Activated T-cell treated with anti-CD3 and anti-CD28 coated beads, Interleukin-2, amount 50 U/mL, for 72 hours (primary cell): ENCODE measurements around the gene MMRN2. TPM values are rescaled to one million over a fixed set of nuclear protein-coding genes. Genes with fewer than 3 reads are reported as not detected.
"Not testable (repeated sequence)": the region's sequence is repeated elsewhere in the genome, so short reads cannot be mapped to it uniquely, and the experiment has no call there.

Source experiments
- ATAC-seq, 2 donors: fragments of 150-1000 bp; cut with Tn5 transposase; replicated peaks in 1 of 2; 2 replicates each; pipeline ENCODE4 v1.10.0; 2021; ENCODE audit warnings: moderate library complexity in 2 of 2, mild to moderate bottlenecking in 1 of 2
- DNase-seq, 2 donors: peaks; one replicate each; pipeline ENCODE4 v3.0.0; 2021 to 2022; ENCODE audit warnings: mixed read lengths in 1 of 2
- H3K27ac Mint-ChIP-seq: one replicate; pipeline ENCODE4 v1.8.0; 2022; ENCODE audit warnings: mild to moderate bottlenecking, moderate library complexity, mixed read lengths
- H3K27me3 Mint-ChIP-seq: one replicate; pipeline ENCODE4 v1.8.0; 2022; ENCODE audit warnings: low read depth, mixed read lengths
- H3K36me3 Mint-ChIP-seq, 2 donors: one replicate each; pipeline ENCODE4 v1.8.0; 2022; ENCODE audit warnings: mixed read lengths in 2 of 2, mild to moderate bottlenecking in 1 of 2; ENCODE audit not compliant: insufficient read depth in 2 of 2
- H3K4me1 Mint-ChIP-seq: one replicate; pipeline ENCODE4 v1.8.0; 2022; ENCODE audit warnings: low read depth, mixed read lengths
- H3K4me3 Mint-ChIP-seq, 2 donors: one replicate each; pipeline ENCODE4 v1.8.0; 2022; ENCODE audit warnings: mild to moderate bottlenecking in 2 of 2, mixed read lengths in 2 of 2, moderate library complexity in 2 of 2
- H3K9me3 Mint-ChIP-seq, 2 donors: one replicate each; pipeline ENCODE4 v1.8.0; 2022; ENCODE audit warnings: mixed read lengths in 2 of 2
- total RNA-seq, 2 donors: library from RNA; stranded (reverse); gene quantifications; one replicate each; pipeline ENCODE4 v1.2.3, GENCODE V29; 2022

The MMRN2 gene
- total RNA-seq, 2 donors from 2014 or later = 0.05 TPM; not detected in 1

DNA sequence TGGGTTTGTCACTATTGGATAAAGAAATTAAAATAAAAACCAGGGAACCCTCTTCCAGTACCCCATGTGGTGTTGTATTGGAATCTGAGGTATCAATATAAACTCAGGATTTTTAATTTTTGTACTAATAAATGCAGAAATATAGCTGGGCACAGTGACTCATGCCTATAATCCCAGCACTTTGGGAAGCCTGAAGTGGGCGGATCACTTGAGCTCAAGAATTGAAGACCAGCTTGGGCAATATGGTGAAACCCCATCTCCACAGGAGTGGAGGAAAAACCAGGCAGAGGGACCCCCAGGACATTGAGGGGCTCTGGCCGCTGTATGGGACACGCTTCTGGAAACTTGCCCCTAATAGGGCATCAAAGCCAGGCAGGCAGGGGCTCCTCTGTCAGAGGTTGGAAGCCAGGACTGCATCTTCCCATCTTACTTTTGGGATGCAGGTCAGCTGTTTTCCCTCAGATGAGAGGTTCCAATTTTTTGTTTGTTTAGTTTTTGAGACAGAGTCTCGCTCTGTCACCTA lies 21.9 kb upstream of the MMRN2 start:
- no peak overlapping the region for H3K27ac Mint-ChIP-seq
- no peaks in the 10 kb centered on the region for H3K4me1 Mint-ChIP-seq
- no peak for ATAC-seq
- no peaks in the 10 kb centered on the region for H3K36me3 Mint-ChIP-seq
- no peaks in the 10 kb centered on the region for H3K9me3 Mint-ChIP-seq
- H3K4me3 Mint-ChIP-seq = no peak overlapping the region
- H3K27me3 Mint-ChIP-seq = peaks cover 9% of the 10 kb centered on the region
- DNase-seq = no peak

DNA sequence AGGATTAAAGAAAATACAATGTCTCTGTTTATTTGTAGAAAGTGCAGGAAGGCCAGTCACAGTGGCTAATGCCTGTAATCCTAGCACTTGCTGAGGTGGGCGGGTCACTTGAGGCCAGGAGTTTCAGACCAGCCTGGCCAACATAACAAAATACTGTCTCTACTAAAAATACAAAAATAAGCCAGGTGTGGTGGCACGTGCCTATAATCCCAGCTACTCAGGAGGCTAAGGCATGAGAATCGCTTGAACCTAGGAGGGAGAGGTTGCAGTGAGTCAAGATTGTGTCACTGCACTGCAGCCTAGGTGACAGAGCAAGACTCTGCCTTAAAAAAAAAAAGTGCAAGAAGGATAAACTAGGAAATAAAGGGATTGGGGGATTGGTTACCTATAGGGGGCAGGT lies 21.0 kb upstream of the MMRN2 start:
- not testable (repeated sequence) for H3K4me3 Mint-ChIP-seq, H3K4me1 Mint-ChIP-seq, H3K9me3 Mint-ChIP-seq, H3K27me3 Mint-ChIP-seq, ATAC-seq, H3K27ac Mint-ChIP-seq, H3K36me3 Mint-ChIP-seq, DNase-seq

DNA sequence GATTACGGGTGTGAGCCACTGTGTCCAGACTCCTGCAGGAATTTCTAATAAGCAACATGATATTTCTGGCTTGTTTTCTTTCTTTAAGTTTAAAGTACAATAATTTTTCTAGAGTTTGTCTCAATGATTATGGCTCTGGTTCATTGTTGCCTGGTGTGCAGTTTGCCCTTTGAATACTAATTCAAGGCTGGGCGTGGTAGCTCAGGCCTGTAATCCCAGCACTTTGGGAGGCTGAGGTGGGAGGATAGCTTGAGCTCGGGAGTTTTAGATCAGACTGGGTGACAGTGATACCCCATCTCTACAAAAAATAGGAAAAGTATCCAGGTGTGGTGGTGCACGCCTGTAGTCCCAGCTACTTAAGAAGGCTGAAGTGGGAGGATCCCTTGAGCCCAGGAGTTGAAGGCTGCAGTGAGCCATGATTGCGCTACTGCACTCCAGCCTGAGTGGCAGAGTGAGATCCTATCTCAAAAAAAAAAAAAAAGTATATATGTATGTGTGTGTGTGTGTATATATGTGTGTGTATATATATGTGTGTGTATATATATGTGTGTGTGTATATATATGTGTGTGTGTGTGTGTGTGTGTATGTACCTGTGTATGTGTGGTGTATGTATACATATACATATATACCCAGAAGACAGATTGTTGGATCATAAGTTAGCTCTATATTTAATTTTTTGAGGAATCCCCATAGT lies 19.1 kb upstream of the MMRN2 start:
- peaks cover 12% of the 10 kb centered on the region for H3K4me1 Mint-ChIP-seq

DNA sequence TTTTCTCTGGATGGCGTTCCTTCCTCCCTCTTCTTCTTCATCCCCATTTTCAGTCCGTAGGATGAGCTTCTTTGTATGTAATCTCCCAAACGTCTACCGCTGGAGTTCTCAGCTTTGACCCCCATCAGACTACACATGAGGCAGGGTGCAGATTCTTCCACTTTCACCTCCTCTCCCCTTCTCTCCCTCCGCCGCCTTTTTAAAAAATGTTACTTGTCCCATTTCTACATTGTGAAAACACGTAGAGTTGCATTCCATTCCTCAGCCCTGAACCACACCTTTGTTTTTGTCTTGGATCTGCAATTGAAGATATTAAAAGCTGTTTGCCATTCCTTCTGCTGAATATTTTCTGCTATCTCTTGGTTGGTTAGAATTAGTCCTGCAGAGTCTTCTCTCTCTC lies 17.1 kb upstream of the MMRN2 start:
- no peak overlapping the region for H3K4me3 Mint-ChIP-seq
- peaks cover 18% of the 10 kb centered on the region for H3K4me1 Mint-ChIP-seq
- no peak overlapping the region for H3K27ac Mint-ChIP-seq
- DNase-seq (no peak), ATAC-seq (no peak)
- H3K9me3 Mint-ChIP-seq = no peaks in the 10 kb centered on the region
- H3K36me3 Mint-ChIP-seq = no peaks in the 10 kb centered on the region
- H3K27me3 Mint-ChIP-seq = peaks cover 10% of the 10 kb centered on the region

More for the DNA sequence above, 19.1 kb upstream of the MMRN2 start:
- H3K4me3 Mint-ChIP-seq = no peak overlapping the region
- H3K36me3 Mint-ChIP-seq = no peaks in the 10 kb centered on the region
- no peak for ATAC-seq
- H3K27ac Mint-ChIP-seq = no peak overlapping the region
- H3K9me3 Mint-ChIP-seq = no peaks in the 10 kb centered on the region
- DNase-seq = no peak
- peaks cover 17% of the 10 kb centered on the region for H3K27me3 Mint-ChIP-seq

DNA sequence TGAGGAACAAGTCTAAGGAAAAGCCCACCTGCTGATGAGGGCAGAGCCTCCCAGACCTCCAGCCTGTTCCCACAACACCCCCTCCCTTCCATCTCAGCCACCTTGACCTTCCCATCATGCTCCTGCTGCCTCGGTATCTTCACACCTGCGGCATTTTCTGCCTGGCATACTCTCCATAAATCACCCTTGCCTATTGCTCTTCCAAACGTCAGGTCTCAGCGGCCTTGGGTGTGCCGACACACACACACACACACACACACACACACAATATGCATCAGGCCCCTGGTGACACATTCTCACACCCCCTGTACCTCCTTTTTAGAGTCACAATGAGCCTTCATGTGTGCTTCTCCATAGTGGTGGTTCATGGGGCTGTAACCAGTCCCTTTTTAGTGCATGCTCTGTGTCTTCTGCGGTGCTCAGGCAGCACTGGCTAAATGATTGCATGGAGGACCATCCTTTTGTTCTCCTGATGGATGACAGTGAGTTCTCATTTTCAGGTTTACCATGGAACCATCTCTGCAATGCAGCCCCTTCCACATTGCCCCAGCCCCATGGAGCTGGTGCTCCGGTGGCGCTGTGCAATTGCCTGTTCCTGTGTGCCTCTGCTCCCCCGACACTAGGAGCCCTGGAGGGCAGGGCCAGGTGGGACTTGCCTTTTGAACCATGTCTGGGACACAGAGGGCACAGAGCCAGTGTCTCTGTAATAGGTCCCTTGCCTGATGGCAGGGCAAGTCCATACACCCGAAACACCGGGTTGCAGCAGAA lies 15.4 kb upstream of the MMRN2 start:
- H3K9me3 Mint-ChIP-seq = no peaks in the 10 kb centered on the region
- DNase-seq (no peak), ATAC-seq (no peak)
- H3K4me1 Mint-ChIP-seq = peaks cover 25% of the 10 kb centered on the region
- H3K27me3 Mint-ChIP-seq = peaks cover 10% of the 10 kb centered on the region
- no peak overlapping the region for H3K27ac Mint-ChIP-seq
- peak overlapping the region; percentile 31 to 56 for H3K4me3 Mint-ChIP-seq
- no peaks in the 10 kb centered on the region for H3K36me3 Mint-ChIP-seq

DNA sequence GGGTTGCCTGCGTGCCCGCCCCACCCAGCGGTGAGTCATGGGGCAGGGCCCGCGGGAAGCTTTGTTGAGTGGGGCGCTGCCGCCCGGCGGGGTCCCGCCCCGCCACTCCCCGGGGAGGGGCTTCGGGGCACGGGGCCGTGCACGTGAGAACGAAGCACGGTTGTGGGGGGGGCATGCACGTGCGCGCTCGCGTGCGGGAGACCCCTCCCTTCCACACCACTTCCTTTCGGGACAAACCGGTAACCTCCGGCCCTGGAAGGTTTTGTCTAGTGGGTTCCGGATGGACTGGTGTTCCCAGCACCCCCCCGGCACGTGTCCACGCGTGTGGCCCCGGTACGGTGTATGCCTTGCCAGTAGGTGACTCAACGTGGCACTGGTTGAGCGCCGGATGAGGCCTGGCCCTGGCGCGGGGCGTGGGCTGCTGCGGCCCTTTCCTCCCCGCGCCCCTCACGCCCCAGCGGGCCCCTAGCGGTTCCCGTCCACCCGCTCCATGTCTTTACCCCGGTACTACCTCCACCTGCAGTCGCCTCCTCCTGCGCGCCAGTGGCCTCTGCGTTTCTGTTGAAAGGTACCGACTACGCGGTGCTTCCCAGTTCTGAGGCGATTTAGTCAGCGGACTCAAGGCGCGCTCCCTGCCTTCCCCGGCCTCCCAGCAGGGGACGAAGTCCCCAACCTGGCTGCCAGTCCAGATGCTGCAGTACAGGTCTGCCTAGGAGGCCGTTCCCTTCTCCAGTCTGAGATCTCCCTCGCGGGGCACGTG lies 14.0 kb upstream of the MMRN2 start:
- Mint-ChIP-seq H3K9me3 (no peaks in the 10 kb centered on the region), H3K27ac (peak overlapping the region; percentile 5), H3K4me1 (peaks cover 29% of the 10 kb centered on the region), H3K27me3 (peaks cover 10% of the 10 kb centered on the region), H3K4me3 (peak overlapping the region; percentile 81 to 88), H3K36me3 (no peaks in the 10 kb centered on the region)
- DNase-seq = peak; percentile 86 to 90
- ATAC-seq = peak; percentile 90 to 91

DNA sequence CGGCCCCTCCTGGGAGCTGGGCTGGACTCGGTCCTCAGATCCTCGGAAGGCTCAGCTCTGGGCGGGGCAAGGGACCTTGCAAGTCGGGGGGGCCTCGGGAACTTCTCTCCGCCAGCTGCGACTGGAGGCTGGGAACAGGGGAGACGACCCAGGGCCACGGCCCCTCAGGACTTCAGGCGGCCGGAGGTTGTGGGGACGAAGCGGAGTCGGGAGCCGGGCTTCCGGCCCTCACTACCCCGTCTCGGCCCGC lies 13.5 kb upstream of the MMRN2 start:
- DNase-seq (no peak), ATAC-seq (no peak)

DNA sequence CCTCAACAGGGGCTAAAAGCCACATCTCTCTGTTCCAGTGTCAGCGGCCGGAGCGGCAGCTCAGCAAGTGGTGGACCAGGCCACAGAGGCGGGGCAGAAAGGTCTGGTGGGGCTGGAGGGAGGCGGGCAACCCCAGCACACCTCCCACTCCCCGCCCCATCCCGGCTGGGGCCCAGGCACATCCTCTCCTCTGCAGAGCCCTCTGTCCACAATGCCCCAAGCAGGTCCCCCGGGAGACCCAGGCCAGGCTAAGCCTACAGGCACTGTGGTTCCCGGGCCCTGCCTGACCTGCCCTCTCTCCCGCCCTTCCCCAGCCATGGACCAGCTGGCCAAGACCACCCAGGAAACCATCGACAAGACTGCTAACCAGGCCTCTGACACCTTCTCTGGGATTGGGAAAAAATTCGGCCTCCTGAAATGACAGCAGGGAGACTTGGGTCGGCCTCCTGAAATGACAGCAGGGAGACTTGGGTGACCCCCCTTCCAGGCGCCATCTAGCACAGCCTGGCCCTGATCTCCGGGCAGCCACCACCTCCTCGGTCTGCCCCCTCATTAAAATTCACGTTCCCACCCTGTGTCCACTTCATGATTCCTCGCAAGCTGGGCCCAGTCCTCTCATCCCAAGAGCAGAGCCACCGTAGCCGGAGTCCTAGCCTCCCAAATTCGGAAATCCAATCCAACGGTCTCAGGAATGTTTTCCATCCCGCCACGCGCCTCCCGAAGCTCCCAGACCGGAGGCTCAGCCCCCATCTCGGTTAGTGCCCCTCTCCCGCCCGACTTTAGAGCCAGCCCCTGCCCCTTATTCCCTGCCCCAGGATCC lies 13.0 kb upstream of the MMRN2 start:
- peaks cover 10% of the 10 kb centered on the region for H3K27me3 Mint-ChIP-seq
- H3K9me3 Mint-ChIP-seq = no peaks in the 10 kb centered on the region
- no peak for DNase-seq
- H3K36me3 Mint-ChIP-seq = no peaks in the 10 kb centered on the region
- no peak for ATAC-seq
- H3K4me1 Mint-ChIP-seq = peaks cover 40% of the 10 kb centered on the region
- peak overlapping the region; percentile 71 to 75 for H3K4me3 Mint-ChIP-seq
- peak overlapping the region; percentile 13 for H3K27ac Mint-ChIP-seq

More for the DNA sequence above, 13.5 kb upstream of the MMRN2 start:
- peak overlapping the region; percentile 71 to 75 for H3K4me3 Mint-ChIP-seq
- H3K36me3 Mint-ChIP-seq = no peaks in the 10 kb centered on the region
- peaks cover 34% of the 10 kb centered on the region for H3K4me1 Mint-ChIP-seq
- no peaks in the 10 kb centered on the region for H3K9me3 Mint-ChIP-seq
- H3K27me3 Mint-ChIP-seq = peaks cover 10% of the 10 kb centered on the region
- H3K27ac Mint-ChIP-seq = no peak overlapping the region

DNA sequence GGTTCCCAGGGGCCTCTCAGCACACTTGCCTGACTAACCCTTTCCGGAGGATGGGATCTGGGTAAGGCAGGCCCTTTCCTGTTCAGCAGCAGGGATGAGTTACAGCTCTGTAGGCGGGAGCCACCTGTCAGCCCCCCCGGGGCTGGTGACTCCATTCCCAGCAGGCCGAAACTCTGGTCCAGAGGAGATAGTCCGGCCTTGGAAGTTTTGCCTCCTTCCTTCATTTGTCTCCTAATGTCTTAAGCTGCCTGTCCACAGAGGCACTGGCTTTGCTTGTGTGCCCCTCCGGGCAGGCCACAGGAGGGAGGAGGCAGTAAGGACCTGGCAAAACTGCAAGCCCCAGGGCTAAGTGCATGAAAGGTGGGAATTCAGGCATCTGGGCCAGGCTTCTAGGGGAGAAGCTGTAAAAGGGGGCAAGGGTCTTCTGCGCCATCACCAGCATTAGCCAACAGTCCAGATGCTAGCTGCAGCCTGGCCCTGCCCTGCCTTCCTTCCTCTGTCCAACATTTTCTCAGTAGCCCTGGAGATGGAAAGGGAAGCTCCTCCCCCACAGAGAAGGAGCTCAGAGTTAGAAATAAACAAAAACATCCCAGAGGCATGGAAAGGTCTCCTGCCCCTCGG lies 12.1 kb upstream of the MMRN2 start:
- DNase-seq = no peak
- H3K4me1 Mint-ChIP-seq = peaks cover 41% of the 10 kb centered on the region
- ATAC-seq = no peak
- no peaks in the 10 kb centered on the region for H3K9me3 Mint-ChIP-seq
- H3K27me3 Mint-ChIP-seq = peaks cover 10% of the 10 kb centered on the region
- no peak overlapping the region for H3K27ac Mint-ChIP-seq
- H3K36me3 Mint-ChIP-seq = no peaks in the 10 kb centered on the region
- peak overlapping the region; percentile 22 to 41 for H3K4me3 Mint-ChIP-seq

DNA sequence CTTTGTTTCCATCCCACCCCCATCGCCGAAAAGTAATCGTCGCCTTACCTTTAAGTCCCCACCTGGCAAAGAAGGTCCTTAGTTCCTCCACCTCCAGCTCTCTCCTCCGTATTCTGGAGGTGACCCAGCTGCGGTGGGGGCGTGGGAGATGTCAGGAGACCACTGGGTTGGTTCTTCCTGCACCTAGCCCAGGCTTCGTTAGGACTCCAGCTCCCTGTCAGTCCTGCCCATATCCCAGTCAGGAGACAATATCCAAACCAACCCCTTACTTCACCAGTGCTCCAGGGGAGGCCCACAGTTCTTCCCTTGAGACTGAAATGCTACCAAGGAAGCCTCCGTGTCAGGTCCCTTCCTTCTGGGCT lies 11.6 kb upstream of the MMRN2 start:
- Mint-ChIP-seq H3K9me3 (no peaks in the 10 kb centered on the region), H3K4me1 (peaks cover 41% of the 10 kb centered on the region), H3K4me3 (peak overlapping the region; percentile 27 to 41), H3K27me3 (peaks cover 10% of the 10 kb centered on the region), H3K36me3 (no peaks in the 10 kb centered on the region), H3K27ac (no peak overlapping the region)
- DNase-seq (no peak), ATAC-seq (no peak)

DNA sequence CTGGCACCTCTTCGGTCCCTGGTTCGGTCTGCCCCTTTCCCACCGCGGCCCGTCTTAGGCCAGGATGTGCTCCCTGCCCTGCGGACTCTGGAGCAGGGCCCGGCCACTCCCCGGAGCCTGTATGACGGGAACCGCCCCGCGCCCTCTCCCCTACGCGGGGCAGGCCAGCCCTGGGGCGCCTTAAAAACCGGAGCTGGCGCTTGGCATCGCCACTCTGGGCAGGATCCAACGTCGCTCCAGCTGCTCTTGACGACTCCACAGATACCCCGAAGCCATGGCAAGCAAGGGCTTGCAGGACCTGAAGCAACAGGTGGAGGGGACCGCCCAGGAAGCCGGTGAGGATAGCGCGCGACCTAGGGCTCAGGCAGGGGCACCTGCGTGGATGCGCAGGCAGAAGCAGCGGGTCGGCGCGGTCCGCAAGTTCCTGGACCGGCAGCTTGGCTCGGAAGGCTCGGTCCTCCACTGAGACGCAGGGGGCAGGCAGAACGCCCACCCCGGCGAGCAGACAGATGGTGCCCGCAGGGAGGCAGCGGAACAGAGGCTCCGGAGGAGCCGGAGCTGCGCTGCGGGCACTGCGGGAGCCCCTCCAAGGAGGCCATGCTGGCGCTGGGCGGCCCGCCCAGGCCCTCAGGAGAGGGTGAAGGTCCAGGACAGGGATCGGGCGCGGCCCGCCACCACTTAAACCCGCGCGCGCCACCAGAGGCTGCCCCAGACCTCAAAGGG lies 11.0 kb upstream of the MMRN2 start, which contains the start of gene ADIRF:
Gene ADIRF, plus strand, starts transcription at position 212 of the 723 bp plus-strand sequence. Its CDS starts 63 bp downstream, at position 275.
- Mint-ChIP-seq H3K4me3 (peak within 1 kb of the TSS; percentile 37 to 41), H3K36me3 (no peaks in the 10 kb centered on the region), H3K9me3 (no peaks in the 10 kb centered on the region), H3K27me3 (peaks cover 10% of the 10 kb centered on the region), H3K27ac (no peak within 1 kb of the TSS), H3K4me1 (peaks cover 41% of the 10 kb centered on the region)
- ATAC-seq (no peak), DNase-seq (no peak)

DNA sequence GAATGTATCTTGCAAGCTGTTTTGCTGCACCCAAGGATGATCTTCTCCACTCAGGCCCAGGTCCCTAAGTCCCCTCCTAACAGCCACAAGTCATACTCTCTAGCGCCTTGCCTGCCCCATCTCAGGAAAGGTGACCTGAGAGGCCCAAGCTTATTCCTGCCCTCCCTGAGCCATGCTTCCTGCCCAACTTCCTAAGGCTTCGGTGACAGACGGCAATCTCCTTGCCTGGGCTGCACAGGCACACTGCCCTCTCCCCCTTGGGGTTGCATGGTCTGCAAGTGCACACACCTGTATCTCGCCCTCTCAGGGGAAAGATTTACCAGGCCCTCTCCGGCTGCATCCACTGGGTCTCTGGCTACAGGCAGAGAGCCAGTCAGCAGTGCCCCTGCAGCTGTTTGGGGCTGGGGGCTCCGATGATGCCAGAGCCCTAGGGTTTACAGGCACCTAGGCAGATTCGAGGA lies 10.1 kb upstream of the MMRN2 start:
- H3K27me3 Mint-ChIP-seq = peaks cover 1% of the 10 kb centered on the region
- no peaks in the 10 kb centered on the region for H3K36me3 Mint-ChIP-seq
- no peak overlapping the region for H3K4me3 Mint-ChIP-seq
- ATAC-seq (no peak), DNase-seq (no peak)
- H3K27ac Mint-ChIP-seq = no peak overlapping the region
- H3K4me1 Mint-ChIP-seq = peaks cover 36% of the 10 kb centered on the region
- H3K9me3 Mint-ChIP-seq = no peaks in the 10 kb centered on the region
